Astrocyte of the spinal cord (primary cell): ENCODE data around the gene SNW1.

ENCODE experiments used
- DNase-seq: peaks from one replicate; pipeline ENCODE4 v3.0.0; 2011; ENCODE audit warnings: low read depth, low spot score
- H3K4me3 ChIP-seq: 2 replicates; pipeline ENCODE4 v1.5.1; 2011; ENCODE audit warnings: low read depth, mild to moderate bottlenecking, low read length, moderate library complexity
- CTCF ChIP-seq: IDR thresholded peaks from 2 replicates; pipeline ENCODE4 v1.5.1; 2012; ENCODE audit warnings: low read depth, mild to moderate bottlenecking, low read length, inconsistent platforms
- in situ Hi-C: cut with HindIII; loops from 2 replicates; pipeline ENCODE4 v1.10.0; 2017; ENCODE audit warnings: low sequenced_read_pairs

SNW1 gene

GRCh38 chr14:77721437-77721836, 39.5 kb downstream of the SNW1 start:
- DNase-seq: no peak
- H3K4me3 ChIP-seq: no peak overlapping the region
- TF ChIP-seq CTCF: no peak
- in situ Hi-C loops: no loop called here

GRCh38 chr14:77717608-77718305, 43.2 kb downstream of the SNW1 start:
- no peak overlapping the region for H3K4me3 ChIP-seq
- no peak for TF ChIP-seq CTCF
- no peak for DNase-seq
- in situ Hi-C loops: no loop called here

GRCh38 chr14:77714926-77715325, 46.0 kb downstream of the SNW1 start:
- no peak for TF ChIP-seq CTCF
- no peak for DNase-seq
- H3K4me3 ChIP-seq: no peak overlapping the region
- in situ Hi-C loops: no loop called here

GRCh38 chr14:77710364-77710763, 50.6 kb downstream of the SNW1 start:
- DNase-seq: no peak
- H3K4me3 ChIP-seq: no peak overlapping the region
- TF ChIP-seq CTCF: no peak
- in situ Hi-C loops: no loop called here

GRCh38 chr14:77709412-77709811, 51.5 kb downstream of the SNW1 start:
- DNase-seq: no peak
- TF ChIP-seq CTCF: no peak
- in situ Hi-C loops: no loop called here
- peak overlapping the region; percentile 94 for H3K4me3 ChIP-seq

- DNase-seq: no peak
- peak overlapping the region; percentile 94 for H3K4me3 ChIP-seq
- in situ Hi-C loops: no loop called here
- TF ChIP-seq CTCF: no peak
These were observed 52.2 kb downstream of the SNW1 start for GRCh38 chr14:77708749-77709148.
